Right lung (tissue), 5 donors: ENCODE results near the gene EXOC2. TPM values are rescaled to one million over a fixed set of nuclear protein-coding genes. Genes with fewer than 3 reads are reported as not detected.
"Not testable (repeated sequence)": the region's sequence is repeated elsewhere in the genome, so short reads cannot be mapped to it uniquely, and the experiment has no call there.

Source experiments
- DNase-seq, 2 donors: peaks; one replicate each; pipeline ENCODE4 v3.0.0-alpha.2; 2013
- polyA plus RNA-seq, 5 donors: library from polyadenylated mRNA; unstranded; fragments of 120-200 nt; gene quantifications; one replicate each; pipeline versions ENCODE4 v1.2.1 to v1.2.3, GENCODE V29; 2013; ENCODE audit warnings: inconsistent platforms in 1 of 5, low replicate concordance in 1 of 5; ENCODE audit not compliant: insufficient read length in 5 of 5, insufficient read depth in 1 of 5

The EXOC2 gene
- polyA plus RNA-seq, 5 donors = 25.3 to 31.5 (median 28.4) TPM

GRCh38 chr6:710601-711571, 17.9 kb upstream of the EXOC2 start:
- DNase-seq = peak; percentile 77

GRCh38 chr6:709471-710056, 16.6 kb upstream of the EXOC2 start:
- no peak for DNase-seq

GRCh38 chr6:708237-708598, 15.3 kb upstream of the EXOC2 start:
- no peak for DNase-seq

- DNase-seq = no peak
Measured at GRCh38 chr6:707576-708236, 14.8 kb upstream of the EXOC2 start.

- DNase-seq = no peak
Measured at GRCh38 chr6:706819-707381, 14.0 kb upstream of the EXOC2 start.

- DNase-seq = no peak
Measured at GRCh38 chr6:706146-706545, 13.2 kb upstream of the EXOC2 start.

- no peak for DNase-seq
Measured at GRCh38 chr6:705047-705446, 12.1 kb upstream of the EXOC2 start.

- DNase-seq = peak; percentile 67 to 83
Measured at GRCh38 chr6:704046-704445, 11.1 kb upstream of the EXOC2 start.

GRCh38 chr6:703552-703951, 10.6 kb upstream of the EXOC2 start:
- DNase-seq = no peak

GRCh38 chr6:701700-702479, 9.0 kb upstream of the EXOC2 start:
- DNase-seq = no peak

GRCh38 chr6:701215-701614, 8.3 kb upstream of the EXOC2 start:
- DNase-seq = no peak

GRCh38 chr6:700490-700889, 7.6 kb upstream of the EXOC2 start:
- DNase-seq = no peak

- no peak for DNase-seq
Measured at GRCh38 chr6:699319-699718, 6.4 kb upstream of the EXOC2 start.

- not testable (repeated sequence) for DNase-seq
Measured at GRCh38 chr6:694431-695126, 1.6 kb upstream of the EXOC2 start.

- DNase-seq = no peak
Measured at GRCh38 chr6:693723-694009, 727 bp upstream of the EXOC2 start.

GRCh38 chr6:692356-692851, 535 bp downstream of the EXOC2 start:
- DNase-seq = no peak

- no peak for DNase-seq
Measured at GRCh38 chr6:689223-689622, 3.7 kb downstream of the EXOC2 start.

GRCh38 chr6:686497-686896, 6.4 kb downstream of the EXOC2 start:
- DNase-seq = no peak

GRCh38 chr6:684831-685636, 7.9 kb downstream of the EXOC2 start:
- DNase-seq = no peak
